ENCODE data around the gene SPTB.
A peak's percentile ranks its signal among the peaks of the same experiment; 100 is the strongest.

The SPTB gene

DNA sequence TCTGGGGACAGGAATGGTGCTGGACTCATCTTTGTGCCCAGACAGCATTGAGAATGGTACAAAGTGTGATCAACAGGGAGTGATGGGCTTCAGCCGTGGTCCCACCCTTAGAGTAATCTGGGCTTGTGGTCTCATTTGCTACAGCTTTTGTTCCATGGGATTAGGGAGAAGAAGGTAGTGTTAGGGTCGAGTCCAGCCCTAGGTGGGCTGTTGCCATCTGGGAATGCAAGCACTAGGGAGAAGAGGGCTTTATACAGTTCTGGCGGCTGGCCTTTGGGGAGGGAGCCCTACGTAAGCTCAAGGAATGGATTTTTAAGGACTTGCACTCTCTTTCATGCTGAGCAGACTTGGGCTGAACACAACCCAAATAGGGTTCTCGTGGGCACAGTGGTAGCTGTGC lies 170.6 kb downstream of the SPTB start:
- ChIA-PET CTCF (interaction anchor here (0.6 to 1.0 kb wide), 3 partner anchors 8 to 413 kb away, joined by 3 to 4 read pairs (median 3); no protein-coding TSS in a partner anchor), POLR2A (interaction anchor here (0.7 kb wide), 1 partner anchor 11 kb away, joined by 5 read pairs; no protein-coding TSS in a partner anchor)
- Histone ChIP-seq H3K4me3 (ENCODE audit: low read depth, low read length) (no peak overlapping the region), H3K27ac (ENCODE audit: extremely low read depth, low read depth, low read length) (no peak overlapping the region), H3K36me3 (ENCODE audit: control insufficient read depth in 2 of 2, insufficient read depth in 1 of 2, low read length in 2 of 2) (peaks cover 0 to 7% of the 10 kb centered on the region in 2 experiments; a peak in 1 of 3 replicates), H3K9me3 (ENCODE audit: control insufficient read depth, insufficient read depth, low read depth, low read length) (no peaks in the 10 kb centered on the region), H3K4me1 (ENCODE audit: control insufficient read depth, insufficient read depth, low read length) (peaks cover 17% of the 10 kb centered on the region)
- TF ChIP-seq ZBTB20 (tag by site-specific recombination; IDR thresholded peaks at IDR 0.05) (no peak), ZFP41 (tag by site-specific recombination; IDR thresholded peaks at IDR 0.05; ENCODE audit: borderline replicate concordance) (no peak)

DNA sequence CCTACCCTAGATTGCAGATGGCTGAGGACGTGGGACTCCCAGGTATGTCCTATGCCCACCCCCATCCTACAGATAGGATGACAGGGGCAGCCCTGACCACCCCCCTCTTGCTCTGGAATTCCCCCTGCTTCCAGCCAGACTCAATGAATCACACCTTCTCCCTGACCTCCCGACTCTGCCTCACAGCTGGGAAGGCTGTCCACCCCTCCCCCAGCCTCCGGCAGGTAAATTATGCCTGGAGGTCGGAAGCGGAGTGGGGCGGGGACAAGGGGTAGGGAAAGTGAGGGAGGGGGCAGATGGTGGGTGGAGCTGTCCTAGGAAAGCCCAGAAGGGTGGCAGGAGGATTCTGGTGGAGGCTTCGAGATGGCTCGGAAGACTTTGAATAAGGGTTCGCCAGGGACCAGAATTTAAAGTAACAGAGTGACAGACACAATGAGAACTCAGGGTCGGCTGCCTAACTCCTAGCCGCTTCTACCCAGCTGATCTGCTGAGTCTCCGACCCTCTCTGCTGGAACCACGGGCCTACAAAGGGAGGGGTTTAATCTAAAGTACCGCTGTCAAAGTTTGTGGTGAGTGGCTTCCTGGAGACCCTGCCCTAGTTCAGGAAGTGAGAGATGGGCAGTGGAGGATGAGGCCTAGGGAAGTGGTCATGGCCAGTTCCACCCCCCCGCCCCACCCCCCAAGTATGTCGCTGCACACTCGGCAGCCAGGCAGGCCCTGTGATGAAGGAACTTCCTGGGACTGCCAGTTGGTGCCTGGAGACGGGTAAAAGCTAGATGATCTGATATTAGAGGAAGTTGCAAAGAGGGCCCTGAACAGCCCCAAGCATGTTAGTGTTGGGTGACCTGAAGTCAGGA lies 171.3 kb downstream of the SPTB start:
- peaks cover 0 to 5% of the 10 kb centered on the region in 2 experiments; a peak in 1 of 3 replicates for H3K36me3 ChIP-seq (ENCODE audit: control insufficient read depth in 2 of 2, insufficient read depth in 1 of 2, low read length in 2 of 2)
- ChIA-PET POLR2A (no interaction called here), CTCF (interaction anchor here (0.6 to 1.6 kb wide), 5 partner anchors 7 to 168 kb away, joined by 3 to 4 read pairs (median 3); partner anchors contain the start of gene HSPA2)
- H3K4me3 ChIP-seq (ENCODE audit: low read depth, low read length) = 0 out of 2 replicates have a peak overlapping the region, but pooled peaks have one; percentile 7
- H3K27ac ChIP-seq (ENCODE audit: extremely low read depth, low read depth, low read length) = no peak overlapping the region
- TF ChIP-seq, protein P1, sequence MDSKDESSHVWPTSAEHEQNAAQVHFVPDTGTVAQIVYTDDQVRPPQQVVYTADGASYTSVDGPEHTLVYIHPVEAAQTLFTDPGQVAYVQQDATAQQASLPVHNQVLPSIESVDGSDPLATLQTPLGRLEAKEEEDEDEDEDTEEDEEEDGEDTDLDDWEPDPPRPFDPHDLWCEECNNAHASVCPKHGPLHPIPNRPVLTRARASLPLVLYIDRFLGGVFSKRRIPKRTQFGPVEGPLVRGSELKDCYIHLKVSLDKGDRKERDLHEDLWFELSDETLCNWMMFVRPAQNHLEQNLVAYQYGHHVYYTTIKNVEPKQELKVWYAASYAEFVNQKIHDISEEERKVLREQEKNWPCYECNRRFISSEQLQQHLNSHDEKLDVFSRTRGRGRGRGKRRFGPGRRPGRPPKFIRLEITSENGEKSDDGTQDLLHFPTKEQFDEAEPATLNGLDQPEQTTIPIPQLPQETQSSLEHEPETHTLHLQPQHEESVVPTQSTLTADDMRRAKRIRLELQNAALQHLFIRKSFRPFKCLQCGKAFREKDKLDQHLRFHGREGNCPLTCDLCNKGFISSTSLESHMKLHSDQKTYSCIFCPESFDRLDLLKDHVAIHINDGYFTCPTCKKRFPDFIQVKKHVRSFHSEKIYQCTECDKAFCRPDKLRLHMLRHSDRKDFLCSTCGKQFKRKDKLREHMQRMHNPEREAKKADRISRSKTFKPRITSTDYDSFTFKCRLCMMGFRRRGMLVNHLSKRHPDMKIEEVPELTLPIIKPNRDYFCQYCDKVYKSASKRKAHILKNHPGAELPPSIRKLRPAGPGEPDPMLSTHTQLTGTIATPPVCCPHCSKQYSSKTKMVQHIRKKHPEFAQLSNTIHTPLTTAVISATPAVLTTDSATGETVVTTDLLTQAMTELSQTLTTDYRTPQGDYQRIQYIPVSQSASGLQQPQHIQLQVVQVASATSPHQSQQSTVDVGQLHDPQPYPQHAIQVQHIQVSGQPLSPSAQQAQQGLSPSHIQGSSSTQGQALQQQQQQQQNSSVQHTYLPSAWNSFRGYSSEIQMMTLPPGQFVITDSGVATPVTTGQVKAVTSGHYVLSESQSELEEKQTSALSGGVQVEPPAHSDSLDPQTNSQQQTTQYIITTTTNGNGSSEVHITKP (tag by site-specific recombination; IDR thresholded peaks at IDR 0.05) = 0 out of 2 replicates have a peak, but pooled peaks have one; percentile 21
- TF ChIP-seq EGR2 (tag by site-specific recombination; IDR thresholded peaks at IDR 0.05; ENCODE audit: low read depth) (peak; percentile 19; the same call in 1 of the 2 replicates), KLF1 (tag by site-specific recombination; IDR thresholded peaks at IDR 0.05) (peak; percentile 40; the same call in 1 of the 2 replicates), ZNF214 (tag by site-specific recombination; IDR thresholded peaks at IDR 0.05; ENCODE audit: borderline replicate concordance) (no peak)
- H3K4me1 ChIP-seq (ENCODE audit: control insufficient read depth, insufficient read depth, low read length) = peaks cover 22% of the 10 kb centered on the region
- no peaks in the 10 kb centered on the region for H3K9me3 ChIP-seq (ENCODE audit: control insufficient read depth, insufficient read depth, low read depth, low read length)

DNA sequence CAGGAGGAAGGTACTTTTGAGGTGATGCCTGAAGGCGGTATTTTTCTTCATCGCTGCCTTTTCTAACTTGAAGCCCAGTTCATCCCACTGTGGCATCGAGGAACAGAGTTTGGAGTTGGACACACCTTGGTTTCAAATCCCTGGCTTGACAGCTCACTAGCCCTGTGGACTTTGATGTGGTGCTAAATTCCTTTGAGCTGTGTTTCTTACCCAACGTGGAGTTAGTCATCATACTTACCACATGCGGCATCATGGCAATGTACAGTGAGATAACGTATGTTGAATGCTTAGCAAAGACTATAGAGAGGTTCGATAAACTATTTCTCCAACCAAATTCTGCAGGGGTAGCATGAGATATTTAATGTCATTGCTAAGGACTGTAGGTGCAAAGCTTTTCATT lies 172.0 kb downstream of the SPTB start:
- Histone ChIP-seq H3K36me3 (ENCODE audit: control insufficient read depth in 2 of 2, insufficient read depth in 1 of 2, low read length in 2 of 2) (peaks cover 0 to 5% of the 10 kb centered on the region in 2 experiments; a peak in 1 of 3 replicates), H3K4me3 (ENCODE audit: low read depth, low read length) (no peak overlapping the region), H3K27ac (ENCODE audit: extremely low read depth, low read depth, low read length) (no peak overlapping the region), H3K9me3 (ENCODE audit: control insufficient read depth, insufficient read depth, low read depth, low read length) (no peaks in the 10 kb centered on the region), H3K4me1 (ENCODE audit: control insufficient read depth, insufficient read depth, low read length) (peaks cover 22% of the 10 kb centered on the region)
- CTCF ChIA-PET = interaction anchor here (1.6 kb wide), 1 partner anchor 17 kb away, joined by 3 read pairs; no protein-coding TSS in a partner anchor
- POLR2A ChIA-PET = interaction anchor here (0.7 to 1.0 kb wide), 2 partner anchors 172 to 202 kb away, joined by 3 read pairs; partner anchors contain the start of gene SPTB
- TF ChIP-seq ZNF23 (tag by site-specific recombination; IDR thresholded peaks at IDR 0.05; ENCODE audit: borderline replicate concordance) = no peak
- no peak for TF ChIP-seq ZNF585B (tag by site-specific recombination; IDR thresholded peaks at IDR 0.05)
- TF ChIP-seq ZNF791 (tag by site-specific recombination; IDR thresholded peaks at IDR 0.05) = no peak
- no peak for TF ChIP-seq SCRT1 (tag by site-specific recombination; IDR thresholded peaks at IDR 0.05; ENCODE audit: borderline replicate concordance)
- no peak for TF ChIP-seq ZNF76 (tag by site-specific recombination; IDR thresholded peaks at IDR 0.05; ENCODE audit: borderline replicate concordance, low read depth)
- TF ChIP-seq, protein P2, sequence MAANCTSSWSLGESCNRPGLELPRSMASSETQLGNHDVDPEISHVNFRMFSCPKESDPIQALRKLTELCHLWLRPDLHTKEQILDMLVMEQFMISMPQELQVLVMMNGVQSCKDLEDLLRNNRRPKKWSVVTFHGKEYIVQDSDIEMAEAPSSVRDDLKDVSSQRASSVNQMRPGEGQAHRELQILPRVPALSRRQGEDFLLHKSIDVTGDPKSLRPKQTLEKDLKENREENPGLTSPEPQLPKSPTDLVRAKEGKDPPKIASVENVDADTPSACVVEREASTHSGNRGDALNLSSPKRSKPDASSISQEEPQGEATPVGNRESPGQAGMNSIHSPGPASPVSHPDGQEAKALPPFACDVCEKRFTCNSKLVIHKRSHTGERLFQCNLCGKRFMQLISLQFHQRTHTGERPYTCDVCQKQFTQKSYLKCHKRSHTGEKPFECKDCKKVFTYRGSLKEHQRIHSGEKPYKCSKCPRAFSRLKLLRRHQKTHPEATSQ (tag by site-specific recombination; IDR thresholded peaks at IDR 0.05) = no peak
- TF ChIP-seq ZBTB17 (tag by site-specific recombination; IDR thresholded peaks at IDR 0.05) = no peak
- TF ChIP-seq ZNF596 (tag by site-specific recombination; IDR thresholded peaks at IDR 0.05) = no peak
- no peak for TF ChIP-seq ZNF707 (tag by site-specific recombination; IDR thresholded peaks at IDR 0.05)
- TF ChIP-seq BCL11A (tag by site-specific recombination; IDR thresholded peaks at IDR 0.05; ENCODE audit: low read depth) = no peak
- no peak for TF ChIP-seq ZBTB7A (tag by site-specific recombination; IDR thresholded peaks at IDR 0.05; ENCODE audit: low read depth)

Data from HEK293 (cell line).